Upper lobe of left lung (tissue), 6 donors: ENCODE measurements around the gene SPEN. TPM values are rescaled to one million over a fixed set of nuclear protein-coding genes. Genes with fewer than 3 reads are reported as not detected.

Experiments
- ATAC-seq, 2 donors: fragments of 200-7000 bp; cut with Tn5 transposase; one replicate each; pipeline ENCODE4 v1.9.1; 2022; ENCODE audit warnings: mild to moderate bottlenecking in 2 of 2, moderate library complexity in 2 of 2; ENCODE audit not compliant: low FRiP score in 2 of 2
- DNase-seq, 2 donors: peaks; one replicate each; pipeline ENCODE4 v3.0.0-alpha.2; 2019 to 2020
- H3K27ac ChIP-seq, 4 donors: fragments of 200-600 bp; sonication (generic); one replicate each; pipeline ENCODE4 v1.5.1; 2016 to 2019
- H3K27me3 ChIP-seq, 4 donors: fragments of 200-600 bp; sonication (generic); one replicate each; pipeline ENCODE4 v1.5.1; 2017 to 2019
- H3K36me3 ChIP-seq, 4 donors: fragments of 200-600 bp; sonication (generic); one replicate each; pipeline ENCODE4 v1.5.1; 2016 to 2019
- H3K4me1 ChIP-seq, 4 donors: fragments of 200-600 bp; sonication (generic); one replicate each; pipeline ENCODE4 v1.5.1; 2018 to 2019
- H3K4me3 ChIP-seq, 4 donors: fragments of 200-600 bp; sonication (generic); one replicate each; pipeline ENCODE4 v1.5.1; 2017 to 2019; ENCODE audit warnings: mild to moderate bottlenecking in 2 of 4, moderate library complexity in 1 of 4
- H3K9me3 ChIP-seq, 4 donors: fragments of 200-600 bp; sonication (generic); one replicate each; pipeline ENCODE4 v1.5.1; 2018 to 2019
- CTCF ChIP-seq, 6 experiments: fragments of 450-650 bp in 4 of 6; fragments of 200-600 bp in 2 of 6; sonication (generic) in 2 of 6; IDR thresholded peaks; one replicate each; pipeline ENCODE4 v1.5.1; 2016 to 2019; ENCODE audit warnings: antibody characterized with exemption in 6 of 6
- EP300 ChIP-seq, 4 donors: sonication (generic); formaldehyde crosslinking; IDR thresholded peaks; one replicate each; pipeline ENCODE4 v1.5.1; 2017; ENCODE audit warnings: antibody characterized with exemption in 4 of 4, control low read depth in 2 of 4
- POLR2A ChIP-seq, 4 donors: fragments of 450-650 bp; IDR thresholded peaks; one replicate each; pipeline ENCODE4 v1.5.1; 2016 to 2017; ENCODE audit warnings: antibody characterized with exemption in 4 of 4, mild to moderate bottlenecking in 2 of 4
- POLR2AphosphoS5 ChIP-seq, 2 donors: sonication (generic); formaldehyde crosslinking; IDR thresholded peaks; one replicate each; pipeline ENCODE4 v1.5.1; 2017; ENCODE audit warnings: antibody characterized with exemption in 2 of 2
- WGBS, 2 donors: methylation state at CpG; one replicate each; pipeline ENCODE4 v1.1.5; 2017 to 2018; 5-methylcytosine and 5-hydroxymethylcytosine counted together
- total RNA-seq, 6 donors: library from RNA; depleted of rRNA in 4 of 6; stranded (reverse); fragments of >200 nt in 4 of 6; gene quantifications; one replicate each; pipeline versions ENCODE4 v1.1.0 to v1.2.1, GENCODE V29; 2016 to 2021
- donor health status: DM: no; HTN: no; CAD: no; lungs with moderate emphysema.
- donor health status: DM: no; HTN: yes; CAD: no; lungs with severe emphysema.

Gene SPEN
- total RNA-seq, 6 donors from 2014 or later = 41.5 to 73.3 (median 51.3) TPM

DNA sequence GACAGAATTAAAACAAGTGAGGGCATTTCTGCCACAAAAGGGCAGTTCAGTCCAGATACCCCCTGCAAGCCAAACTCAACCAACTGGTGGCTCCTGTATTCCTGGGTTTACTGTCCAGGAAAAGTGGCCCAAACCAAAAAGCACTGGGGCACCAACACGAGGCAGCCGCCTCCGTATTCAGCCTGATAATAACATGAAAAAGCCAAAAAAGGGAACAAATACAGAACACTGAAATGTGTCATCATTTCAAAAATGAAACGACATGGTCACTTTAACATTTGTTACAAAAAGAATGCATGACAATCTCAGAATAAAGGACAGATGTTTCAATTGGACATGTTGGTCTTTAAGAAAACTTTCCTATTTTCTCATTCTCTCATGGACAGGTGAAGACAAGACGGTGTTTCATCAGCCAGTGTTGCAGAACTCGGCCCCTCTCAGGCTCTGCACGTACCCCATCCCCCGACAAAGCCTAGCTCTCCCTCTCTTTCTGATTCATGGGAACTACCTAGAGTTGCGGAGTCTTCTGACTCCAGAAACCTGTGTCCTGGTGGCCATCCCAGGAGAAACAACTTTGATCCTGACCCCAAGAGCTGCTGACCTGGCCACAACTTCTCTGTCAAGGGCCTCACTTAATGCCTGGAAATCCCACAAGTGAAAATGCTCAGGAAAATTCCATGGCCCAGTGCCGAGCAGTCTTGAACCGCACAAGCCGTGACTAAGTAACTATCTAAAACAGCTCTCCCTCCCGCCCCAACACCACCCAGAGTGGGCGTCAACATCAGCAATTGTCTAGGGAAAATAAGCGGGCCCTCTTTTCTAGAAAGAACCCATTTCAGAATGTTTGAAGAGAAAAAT is 101.3 kb downstream of the SPEN start:
- H3K9me3 ChIP-seq = no peaks in the 10 kb centered on the region
- peak; percentile 69 to 76 for ATAC-seq
- peak overlapping the region in 1 of 4 donors; percentile 34 for H3K4me3 ChIP-seq
- WGBS, 2 donors = 56 to 60% methylated on average over 11 to 15 of the region's 15 CpGs
- peaks cover 60 to 62% (median 61%) of the 10 kb centered on the region in 4 donors for H3K4me1 ChIP-seq
- peak in 1 of 2 donors; percentile 85 for DNase-seq
- H3K36me3 ChIP-seq = peaks cover 18 to 45% (median 43%) of the 10 kb centered on the region in 4 donors
- TF ChIP-seq EP300 (IDR thresholded peaks at IDR 0.05) = peak in 1 of 4 donors; percentile 78
- peak in 2 of 6 experiments; percentile 20 to 47 for TF ChIP-seq CTCF (IDR thresholded peaks at IDR 0.05)
- peak; percentile 20 to 61 for TF ChIP-seq POLR2AphosphoS5 (IDR thresholded peaks at IDR 0.05)
- no peak for TF ChIP-seq POLR2A (IDR thresholded peaks at IDR 0.05)
- peak overlapping the region; percentile 86 to 90 (median 88) for H3K27ac ChIP-seq
- no peaks in the 10 kb centered on the region for H3K27me3 ChIP-seq

- peak; percentile 91 for ATAC-seq
- no peaks in the 10 kb centered on the region for H3K27me3 ChIP-seq
Measured at GRCh38 chr1:15949453-15950245, 102.1 kb downstream of the SPEN start.

GRCh38 chr1:15950302-15950701 is 102.8 kb downstream of the SPEN start:
- 71 to 78% methylated on average over 3 to 4 of the region's 4 CpGs for WGBS, 2 donors
- Histone ChIP-seq H3K27me3 (no peaks in the 10 kb centered on the region), H3K4me1 (peaks cover 70 to 76% (median 73%) of the 10 kb centered on the region in 4 donors), H3K27ac (peak overlapping the region; percentile 86 to 90 (median 88)), H3K9me3 (no peaks in the 10 kb centered on the region), H3K4me3 (no peak overlapping the region), H3K36me3 (peaks cover 10 to 30% (median 29%) of the 10 kb centered on the region in 4 donors)
- TF ChIP-seq EP300 (IDR thresholded peaks at IDR 0.05) (no peak), POLR2AphosphoS5 (IDR thresholded peaks at IDR 0.05) (no peak), CTCF (IDR thresholded peaks at IDR 0.05) (no peak), POLR2A (IDR thresholded peaks at IDR 0.05) (no peak)
- ATAC-seq (no peak), DNase-seq (no peak)

More at GRCh38 chr1:15949453-15950245, 102.1 kb downstream of the SPEN start:
- DNase-seq = peak; percentile 88 to 98
- Histone ChIP-seq H3K36me3 (peaks cover 10 to 37% (median 35%) of the 10 kb centered on the region in 4 donors), H3K27ac (peak overlapping the region; percentile 86 to 90 (median 88)), H3K4me1 (peaks cover 66 to 70% (median 69%) of the 10 kb centered on the region in 4 donors), H3K4me3 (peak overlapping the region in 2 of 4 donors; percentile 9 to 34), H3K9me3 (no peaks in the 10 kb centered on the region)
- TF ChIP-seq POLR2A (IDR thresholded peaks at IDR 0.05) (peak in 2 of 4 donors; percentile 38 to 53), POLR2AphosphoS5 (IDR thresholded peaks at IDR 0.05) (peak; percentile 89 to 91), EP300 (IDR thresholded peaks at IDR 0.05) (peak in 1 of 4 donors; percentile 84), CTCF (IDR thresholded peaks at IDR 0.05) (peak in 1 of 6 experiments; percentile 5)
- WGBS, 2 donors = 8 to 10% methylated on average over 7 to 25 of the region's 25 CpGs

- TF ChIP-seq EP300 (IDR thresholded peaks at IDR 0.05) = peak in 1 of 4 donors; percentile 16
- no peak for TF ChIP-seq CTCF (IDR thresholded peaks at IDR 0.05)
- peak in 1 of 2 donors; percentile 51 for TF ChIP-seq POLR2AphosphoS5 (IDR thresholded peaks at IDR 0.05)
- no peak for TF ChIP-seq POLR2A (IDR thresholded peaks at IDR 0.05)
- no peaks in the 10 kb centered on the region for H3K9me3 ChIP-seq
- 48 to 55% methylated on average over 8 to 10 of the region's 10 CpGs for WGBS, 2 donors
- H3K36me3 ChIP-seq = peaks cover 6 to 25% (median 23%) of the 10 kb centered on the region in 4 donors
- no peak overlapping the region for H3K4me3 ChIP-seq
- ATAC-seq (peak in 1 of 2 donors; percentile 9), DNase-seq (peak in 1 of 2 donors; percentile 63)
- H3K4me1 ChIP-seq = peaks cover 75 to 80% (median 78%) of the 10 kb centered on the region in 4 donors
- no peaks in the 10 kb centered on the region for H3K27me3 ChIP-seq
- H3K27ac ChIP-seq = peak overlapping the region; percentile 86 to 90 (median 88)
Measured at GRCh38 chr1:15950763-15951295, 103.3 kb downstream of the SPEN start.
